CD4-positive, alpha-beta T cell treated with Interleukin-6 for 4 hours (primary cell): ENCODE data around the gene SETD9.
A peak's percentile ranks its signal among the peaks of the same experiment; 100 is the strongest.

Experiments used
- DNase-seq: peaks from one replicate; pipeline ENCODE4 v3.0.0-alpha.2; 2020; ENCODE audit warnings: mixed read lengths

SETD9 gene, protein sequence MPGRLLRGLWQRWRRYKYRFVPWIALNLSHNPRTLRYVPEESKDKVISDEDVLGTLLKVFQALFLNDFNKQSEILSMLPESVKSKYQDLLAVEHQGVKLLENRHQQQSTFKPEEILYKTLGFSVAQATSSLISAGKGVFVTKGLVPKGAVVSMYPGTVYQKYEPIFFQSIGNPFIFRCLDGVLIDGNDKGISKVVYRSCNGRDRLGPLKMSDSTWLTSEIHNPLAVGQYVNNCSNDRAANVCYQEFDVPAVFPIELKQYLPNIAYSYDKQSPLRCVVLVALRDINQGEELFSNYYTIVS

DNA sequence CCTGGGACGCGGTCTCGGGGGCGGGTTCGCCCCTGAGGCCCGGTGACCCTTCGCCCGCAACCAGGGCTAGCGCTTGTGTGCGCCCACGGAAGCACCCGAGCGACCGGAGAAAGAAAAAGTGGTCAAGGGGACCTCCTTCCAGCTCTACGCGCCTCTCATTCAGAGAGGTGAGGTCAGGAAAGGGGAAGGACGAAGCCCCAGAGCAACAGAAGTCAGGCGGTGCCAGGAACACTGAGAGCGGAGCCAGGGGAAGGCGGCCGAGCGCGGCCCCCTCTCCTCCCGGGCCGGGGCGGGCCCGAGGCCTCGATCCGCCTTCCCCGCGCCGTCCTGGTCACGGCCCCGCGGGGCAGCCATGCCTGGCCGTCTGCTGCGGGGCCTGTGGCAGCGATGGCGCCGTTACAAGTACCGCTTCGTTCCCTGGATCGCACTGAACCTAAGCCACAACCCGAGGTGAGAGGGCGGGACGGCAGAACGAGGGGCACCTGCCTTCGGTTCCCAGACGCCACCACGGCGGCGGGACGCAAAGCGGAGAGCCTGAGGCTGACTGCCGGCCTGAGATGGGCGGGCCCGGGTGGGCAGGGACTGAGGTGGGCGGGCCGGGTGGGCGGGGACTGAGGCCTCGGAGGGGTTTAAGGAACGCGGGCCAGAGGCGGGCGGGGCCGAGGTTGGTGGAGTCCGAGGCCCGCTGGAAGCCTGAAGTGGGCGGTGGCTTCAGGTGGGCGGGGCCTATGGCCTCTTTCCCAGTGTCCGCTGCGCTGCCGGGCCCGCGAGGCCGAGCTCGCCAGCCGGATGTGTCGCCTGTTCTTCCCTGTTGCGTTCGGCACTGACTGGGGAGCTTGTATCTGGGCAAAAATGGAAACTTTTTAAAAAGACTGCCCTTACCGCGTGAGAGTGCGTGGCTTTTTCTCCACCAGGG is at the start of gene SETD9:
Gene SETD9, plus strand, starts transcription at position 303 of the 916 bp plus-strand sequence. Its CDS starts 50 bp downstream, at position 353.
- DNase-seq, result peak; percentile 97

- DNase-seq, result no peak
Observed at GRCh38 chr5:56861893-56862485, 47.4 kb upstream of the SETD9 start.

GRCh38 chr5:56862909-56863308 is 46.5 kb upstream of the SETD9 start:
- DNase-seq, result no peak

DNA sequence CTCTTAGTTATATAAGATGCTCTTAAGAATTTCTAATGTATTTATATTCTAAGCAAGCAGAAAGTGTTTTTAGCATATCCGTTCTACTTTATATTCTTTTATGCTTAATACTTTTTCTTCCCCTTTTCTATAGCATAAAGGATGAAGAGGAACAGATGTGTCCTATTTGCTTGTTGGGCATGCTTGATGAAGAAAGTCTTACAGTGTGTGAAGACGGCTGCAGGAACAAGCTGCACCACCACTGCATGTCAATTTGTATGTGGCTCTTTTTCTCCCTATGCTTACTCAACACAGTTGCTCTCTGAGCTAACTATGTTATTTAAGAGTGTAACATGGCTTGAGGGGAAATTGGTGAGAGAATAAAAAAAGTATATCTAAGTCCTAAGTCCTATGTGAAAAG is 37.6 kb upstream of the SETD9 start:
- no peak for DNase-seq

DNA sequence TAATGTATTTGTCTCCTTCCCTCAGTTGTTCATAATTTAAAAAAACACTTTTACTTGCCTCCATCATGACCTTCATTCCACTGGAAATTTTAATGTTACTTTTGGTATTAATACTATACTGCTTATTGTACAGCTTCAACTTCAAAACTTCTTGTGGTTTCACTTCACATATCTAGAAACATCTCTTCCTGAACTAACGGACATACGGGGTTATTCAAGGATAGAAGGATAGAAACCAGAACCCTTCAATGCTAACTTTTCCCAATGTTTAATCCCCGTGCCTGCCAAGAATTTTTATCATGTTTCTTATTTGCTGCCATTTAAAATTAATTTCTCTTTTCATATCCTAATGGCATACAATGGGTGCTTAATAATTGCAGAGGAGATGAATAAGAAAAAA is 36.3 kb upstream of the SETD9 start:
- no peak for DNase-seq

- no peak for DNase-seq
Observed at GRCh38 chr5:56876327-56876726, 33.1 kb upstream of the SETD9 start.

- DNase-seq, result no peak
Observed at GRCh38 chr5:56881571-56881970, 27.8 kb upstream of the SETD9 start.

DNA sequence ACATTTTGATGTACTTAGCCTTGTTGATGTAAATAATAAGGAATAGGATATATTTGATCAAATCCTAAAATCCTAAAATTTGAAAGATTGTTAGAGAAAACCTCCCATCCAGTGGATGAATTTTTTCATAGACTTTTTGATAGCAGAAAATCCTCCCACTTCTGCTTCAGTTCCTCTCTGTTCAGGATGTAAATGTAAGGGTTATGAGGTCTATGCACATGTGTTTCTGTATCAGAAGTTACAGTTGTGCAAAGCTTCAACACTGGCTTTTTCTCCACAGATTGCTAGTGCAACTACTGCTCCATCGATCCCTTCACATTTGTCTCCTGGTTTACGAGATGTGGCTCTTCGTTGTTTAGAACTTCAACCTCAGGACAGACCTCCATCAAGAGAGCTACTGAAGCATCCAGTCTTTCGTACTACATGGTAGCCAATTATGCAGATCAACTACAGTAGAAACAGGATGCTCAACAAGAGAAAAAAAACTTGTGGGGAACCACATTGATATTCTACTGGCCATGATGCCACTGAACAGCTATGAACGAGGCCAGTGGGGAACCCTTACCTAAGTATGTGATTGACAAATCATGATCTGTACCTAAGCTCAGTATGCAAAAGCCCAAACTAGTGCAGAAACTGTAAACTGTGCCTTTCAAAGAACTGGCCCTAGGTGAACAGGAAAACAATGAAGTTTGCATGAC is 16.0 kb upstream of the SETD9 start:
- no peak for DNase-seq

DNA sequence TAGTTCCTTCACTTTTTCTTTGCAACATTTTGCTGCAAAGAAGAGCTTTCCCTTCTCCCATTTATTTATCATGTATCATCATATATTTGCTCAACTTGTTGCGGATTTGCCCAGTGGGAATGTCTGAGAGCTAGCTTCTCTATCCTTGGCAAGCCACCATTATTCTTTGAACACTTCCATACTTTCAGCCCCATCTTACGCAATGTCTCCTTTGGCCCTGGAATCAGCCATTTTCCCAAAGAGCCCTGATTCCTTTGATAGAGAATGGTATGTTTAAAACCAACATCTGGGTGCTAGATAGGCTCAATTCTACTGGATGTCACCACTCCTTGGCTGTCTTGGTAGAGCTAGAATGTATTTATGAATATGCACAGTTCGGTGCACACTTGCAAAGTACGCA is 12.6 kb upstream of the SETD9 start:
- no peak for DNase-seq

DNA sequence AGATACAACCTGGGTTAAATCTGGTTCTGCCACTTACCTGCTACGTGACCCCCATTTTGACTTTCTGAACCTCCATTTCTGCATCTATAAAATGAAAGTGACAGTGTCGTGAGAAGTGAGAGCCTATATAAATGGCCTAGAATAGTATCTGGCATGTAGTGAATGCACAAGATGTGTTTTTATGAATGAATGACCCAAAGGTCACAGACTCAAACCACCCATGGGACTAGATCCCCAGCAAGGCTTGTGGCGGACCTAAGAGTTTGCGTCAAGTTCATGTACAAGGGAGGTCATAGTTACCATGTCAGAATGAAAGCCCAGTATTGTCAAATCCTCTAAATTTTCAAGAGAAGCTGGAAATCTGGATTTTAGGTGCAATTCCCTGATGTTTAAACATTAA is 11.2 kb upstream of the SETD9 start:
- no peak for DNase-seq

GRCh38 chr5:56900395-56900794 is 9.0 kb upstream of the SETD9 start:
- DNase-seq, result no peak

GRCh38 chr5:56900858-56901578 is 8.4 kb upstream of the SETD9 start:
- DNase-seq, result peak; percentile 48

- DNase-seq, result no peak
Observed at GRCh38 chr5:56908942-56909293, 478 bp upstream of the SETD9 start.

GRCh38 chr5:56910210-56910965 is 992 bp downstream of the SETD9 start:
- peak; percentile 48 for DNase-seq

GRCh38 chr5:56913766-56914165 is 4.4 kb downstream of the SETD9 start:
- DNase-seq, result no peak

DNA sequence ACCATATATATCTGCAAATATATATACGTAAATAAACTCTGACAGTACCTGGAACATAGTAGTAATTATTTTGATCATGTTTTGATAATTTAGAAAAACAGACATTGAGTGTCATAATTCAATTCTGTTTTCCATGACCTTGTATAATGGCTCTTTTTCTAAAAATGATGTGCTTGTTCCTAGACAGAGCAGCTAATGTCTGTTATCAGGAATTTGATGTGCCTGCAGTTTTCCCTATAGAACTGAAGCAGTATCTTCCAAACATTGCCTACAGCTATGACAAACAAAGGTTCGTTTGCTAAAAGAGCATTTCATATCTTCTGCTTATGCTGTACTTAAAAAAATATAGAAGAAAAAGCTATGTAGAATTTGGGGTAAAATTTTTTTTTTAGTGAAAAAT is 5.3 kb downstream of the SETD9 start:
- no peak for DNase-seq

GRCh38 chr5:56917534-56917933 is 8.1 kb downstream of the SETD9 start:
- DNase-seq, result no peak

GRCh38 chr5:56918054-56918453 is 8.7 kb downstream of the SETD9 start:
- DNase-seq, result no peak

GRCh38 chr5:56919942-56920662 is 10.7 kb downstream of the SETD9 start:
- no peak for DNase-seq

DNA sequence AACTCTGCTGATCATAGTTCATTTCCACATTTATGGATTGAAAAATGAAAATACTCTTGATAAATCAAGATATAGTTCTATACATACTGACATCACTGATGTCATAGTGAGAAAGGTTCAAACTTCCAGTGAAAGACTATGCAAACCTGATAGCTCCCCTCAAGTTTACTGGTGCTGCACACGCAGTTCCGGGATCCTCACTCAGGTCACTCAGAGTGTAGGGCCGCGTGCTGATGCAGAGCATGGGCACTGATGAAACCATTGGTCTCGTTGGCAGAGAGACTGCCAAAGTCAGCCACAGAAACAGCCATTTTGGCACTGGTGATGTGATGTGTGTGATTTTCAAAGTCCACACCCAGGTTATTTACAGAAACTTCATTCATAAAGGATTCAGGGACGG is 13.5 kb downstream of the SETD9 start:
- no peak for DNase-seq

GRCh38 chr5:56934325-56934724 is 24.9 kb downstream of the SETD9 start:
- no peak for DNase-seq
